NCI-H82 treated with DMSO at 0.1 percent for 48 hours (cell line): Measurements from ENCODE around the gene F7.

ENCODE experiments used
- DNase-seq: peaks from one replicate; lab custom pipeline; 2025; ENCODE audit not compliant: unreplicated experiment; lab: John Stamatoyannopoulos, UW

Gene F7

DNA sequence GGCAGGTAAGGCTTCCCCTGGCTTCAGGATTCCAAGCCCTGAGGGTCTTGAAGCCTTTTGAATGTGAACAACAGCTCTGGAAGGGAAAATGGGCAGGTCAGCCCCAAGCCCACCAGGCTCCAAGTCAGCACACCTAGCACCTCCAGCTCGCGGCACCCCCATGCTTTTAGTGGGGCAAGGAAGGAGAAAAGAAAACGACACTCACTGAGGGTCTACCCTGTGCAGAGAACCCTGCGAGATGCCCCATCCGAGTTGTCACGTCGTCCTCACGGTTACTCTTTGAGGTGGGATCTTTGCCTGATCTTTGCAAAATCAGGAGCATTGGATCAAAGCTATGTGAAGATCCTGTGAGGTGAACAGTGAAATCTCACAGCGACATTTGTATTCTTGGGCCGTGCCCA, 11.3 kb downstream of the F7 start:
- DNase-seq, result no peak

DNA sequence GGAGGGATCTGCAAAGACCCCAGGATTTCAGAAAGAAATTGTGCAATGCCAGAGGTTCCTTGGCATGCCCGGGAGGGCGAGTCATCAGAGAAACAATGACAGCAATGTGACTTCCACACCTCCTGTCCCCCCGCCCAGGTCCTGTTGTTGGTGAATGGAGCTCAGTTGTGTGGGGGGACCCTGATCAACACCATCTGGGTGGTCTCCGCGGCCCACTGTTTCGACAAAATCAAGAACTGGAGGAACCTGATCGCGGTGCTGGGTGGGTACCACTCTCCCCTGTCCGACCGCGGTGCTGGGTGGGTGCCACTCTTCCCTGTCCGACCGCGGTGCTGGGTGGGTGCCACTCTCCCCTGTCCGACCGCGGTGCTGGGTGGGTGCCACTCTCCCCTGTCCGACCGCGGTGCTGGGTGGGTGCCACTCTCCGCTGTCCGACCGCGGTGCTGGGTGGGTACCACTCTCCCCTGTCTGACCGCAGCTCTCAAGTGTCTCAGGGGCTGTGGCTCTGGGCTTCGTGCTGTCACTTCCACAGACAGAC, 11.8 kb downstream of the F7 start:
- DNase-seq, result no peak

DNA sequence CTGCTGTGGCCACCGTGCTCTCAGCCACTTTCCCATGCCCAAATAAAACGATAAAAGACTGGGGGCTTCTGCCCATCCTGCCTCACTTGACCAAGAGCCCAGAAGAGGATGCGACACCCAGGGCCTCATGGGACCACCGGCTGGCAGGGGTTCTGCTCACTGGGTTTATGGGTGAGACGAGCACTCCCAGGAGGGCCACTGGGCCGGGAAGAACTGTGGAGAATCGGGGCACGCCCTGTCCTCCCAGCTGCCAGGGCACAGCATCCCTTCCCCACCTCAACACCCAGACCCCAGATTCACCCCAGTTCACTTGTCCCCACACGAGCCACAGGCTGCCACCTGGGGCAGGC, 12.3 kb downstream of the F7 start:
- DNase-seq, result no peak

DNA sequence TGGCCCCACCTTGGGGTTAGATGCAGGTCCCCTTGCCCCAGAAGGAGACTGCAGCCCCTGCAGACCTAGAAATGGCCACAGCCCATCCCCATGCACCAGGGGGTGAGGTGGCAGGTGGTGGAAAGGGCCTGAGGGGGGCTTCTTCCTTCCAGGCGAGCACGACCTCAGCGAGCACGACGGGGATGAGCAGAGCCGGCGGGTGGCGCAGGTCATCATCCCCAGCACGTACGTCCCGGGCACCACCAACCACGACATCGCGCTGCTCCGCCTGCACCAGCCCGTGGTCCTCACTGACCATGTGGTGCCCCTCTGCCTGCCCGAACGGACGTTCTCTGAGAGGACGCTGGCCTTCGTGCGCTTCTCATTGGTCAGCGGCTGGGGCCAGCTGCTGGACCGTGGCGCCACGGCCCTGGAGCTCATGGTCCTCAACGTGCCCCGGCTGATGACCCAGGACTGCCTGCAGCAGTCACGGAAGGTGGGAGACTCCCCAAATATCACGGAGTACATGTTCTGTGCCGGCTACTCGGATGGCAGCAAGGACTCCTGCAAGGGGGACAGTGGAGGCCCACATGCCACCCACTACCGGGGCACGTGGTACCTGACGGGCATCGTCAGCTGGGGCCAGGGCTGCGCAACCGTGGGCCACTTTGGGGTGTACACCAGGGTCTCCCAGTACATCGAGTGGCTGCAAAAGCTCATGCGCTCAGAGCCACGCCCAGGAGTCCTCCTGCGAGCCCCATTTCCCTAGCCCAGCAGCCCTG, 12.8 kb downstream of the F7 start:
- DNase-seq, result no peak

DNA sequence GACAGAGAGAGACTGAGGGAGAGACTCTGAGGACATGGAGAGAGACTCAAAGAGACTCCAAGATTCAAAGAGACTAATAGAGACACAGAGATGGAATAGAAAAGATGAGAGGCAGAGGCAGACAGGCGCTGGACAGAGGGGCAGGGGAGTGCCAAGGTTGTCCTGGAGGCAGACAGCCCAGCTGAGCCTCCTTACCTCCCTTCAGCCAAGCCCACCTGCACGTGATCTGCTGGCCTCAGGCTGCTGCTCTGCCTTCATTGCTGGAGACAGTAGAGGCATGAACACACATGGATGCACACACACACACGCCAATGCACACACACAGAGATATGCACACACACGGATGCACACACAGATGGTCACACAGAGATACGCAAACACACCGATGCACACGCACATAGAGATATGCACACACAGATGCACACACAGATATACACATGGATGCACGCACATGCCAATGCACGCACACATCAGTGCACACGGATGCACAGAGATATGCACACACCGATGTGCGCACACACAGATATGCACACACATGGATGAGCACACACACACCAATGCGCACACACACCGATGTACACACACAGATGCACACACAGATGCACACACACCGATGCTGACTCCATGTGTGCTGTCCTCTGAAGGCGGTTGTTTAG, 13.7 kb downstream of the F7 start:
- DNase-seq, result no peak

DNA sequence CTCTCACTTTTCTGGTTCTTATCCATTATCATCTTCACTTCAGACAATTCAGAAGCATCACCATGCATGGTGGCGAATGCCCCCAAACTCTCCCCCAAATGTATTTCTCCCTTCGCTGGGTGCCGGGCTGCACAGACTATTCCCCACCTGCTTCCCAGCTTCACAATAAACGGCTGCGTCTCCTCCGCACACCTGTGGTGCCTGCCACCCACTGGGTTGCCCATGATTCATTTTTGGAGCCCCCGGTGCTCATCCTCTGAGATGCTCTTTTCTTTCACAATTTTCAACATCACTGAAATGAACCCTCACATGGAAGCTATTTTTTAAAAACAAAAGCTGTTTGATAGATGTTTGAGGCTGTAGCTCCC, 14.2 kb downstream of the F7 start:
- no peak for DNase-seq

DNA sequence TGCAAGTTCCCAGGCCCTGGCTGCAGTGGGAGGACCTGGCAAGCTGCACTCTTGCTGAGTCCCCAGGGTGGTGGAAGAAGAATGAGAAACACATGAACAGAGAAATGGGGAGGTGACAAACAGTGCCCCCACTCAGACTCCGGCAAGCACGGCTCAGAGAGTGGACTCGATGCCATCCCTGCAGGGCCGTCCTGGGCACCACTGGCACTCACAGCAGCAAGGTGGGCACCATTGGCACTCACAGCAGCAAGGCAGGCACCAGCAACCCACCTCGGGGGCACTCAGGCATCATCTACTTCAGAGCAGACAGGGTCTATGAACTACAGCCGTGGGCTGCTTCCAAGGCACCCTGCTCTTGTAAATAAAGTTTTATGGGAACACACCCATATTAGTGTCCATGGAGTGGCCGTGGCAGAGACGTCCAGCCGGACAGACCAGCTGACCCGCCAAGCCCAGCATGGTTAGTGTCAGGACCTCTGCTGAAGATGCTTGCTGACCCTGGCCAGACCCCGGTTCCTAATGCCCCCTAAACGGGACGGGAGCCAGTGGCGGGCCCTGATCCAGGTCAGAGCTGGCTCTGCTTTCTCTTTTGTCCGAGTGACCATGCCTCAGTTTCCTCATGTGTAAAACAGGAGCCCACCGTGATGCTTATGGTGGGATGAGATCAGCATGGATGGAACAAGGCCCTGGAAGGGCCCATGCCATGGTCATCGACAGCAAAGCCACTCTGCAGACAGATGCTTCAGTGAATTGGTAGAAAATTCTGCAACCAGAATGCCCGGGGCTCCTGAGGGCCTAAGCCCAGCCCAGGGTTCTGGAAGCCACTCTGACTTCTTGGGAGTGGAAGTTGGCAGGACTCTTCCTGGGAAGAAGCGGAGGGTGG, 14.9 kb downstream of the F7 start:
- no peak for DNase-seq

DNA sequence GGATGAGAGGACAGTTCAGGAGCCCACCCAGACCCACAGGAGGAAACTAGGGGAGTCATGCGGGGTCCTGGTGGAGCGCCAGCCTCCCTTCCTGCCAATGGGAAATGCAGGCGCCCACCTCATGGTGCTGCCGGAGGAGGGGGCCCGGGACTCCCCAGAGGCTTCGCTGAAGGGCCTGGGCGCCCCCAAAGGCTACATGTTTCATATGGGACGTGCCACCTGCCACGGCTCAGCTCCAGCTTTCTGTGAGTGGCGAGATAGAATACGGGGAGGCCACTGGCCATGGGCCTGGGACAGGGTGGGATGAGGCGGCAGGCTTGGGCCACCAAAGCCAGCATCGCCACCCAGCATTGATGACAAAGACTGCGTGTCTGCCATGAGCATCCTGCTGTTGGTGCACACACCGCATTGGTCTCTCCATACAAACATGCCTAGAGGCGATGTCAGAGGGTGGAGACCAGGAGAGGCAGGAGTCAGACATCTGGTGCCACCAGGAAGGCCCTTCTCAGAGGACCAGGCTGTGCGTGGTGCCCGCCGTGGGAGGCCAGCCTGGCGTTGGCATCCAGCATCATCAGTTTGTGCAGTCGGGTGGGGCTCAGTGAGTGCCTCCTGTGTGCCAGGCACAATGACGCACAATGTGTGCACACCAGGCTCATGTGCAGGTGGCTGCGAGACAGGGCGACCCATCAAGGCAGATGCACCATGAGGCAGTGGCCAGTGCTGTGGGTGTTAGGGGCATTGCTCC, 15.8 kb downstream of the F7 start:
- no peak for DNase-seq

DNA sequence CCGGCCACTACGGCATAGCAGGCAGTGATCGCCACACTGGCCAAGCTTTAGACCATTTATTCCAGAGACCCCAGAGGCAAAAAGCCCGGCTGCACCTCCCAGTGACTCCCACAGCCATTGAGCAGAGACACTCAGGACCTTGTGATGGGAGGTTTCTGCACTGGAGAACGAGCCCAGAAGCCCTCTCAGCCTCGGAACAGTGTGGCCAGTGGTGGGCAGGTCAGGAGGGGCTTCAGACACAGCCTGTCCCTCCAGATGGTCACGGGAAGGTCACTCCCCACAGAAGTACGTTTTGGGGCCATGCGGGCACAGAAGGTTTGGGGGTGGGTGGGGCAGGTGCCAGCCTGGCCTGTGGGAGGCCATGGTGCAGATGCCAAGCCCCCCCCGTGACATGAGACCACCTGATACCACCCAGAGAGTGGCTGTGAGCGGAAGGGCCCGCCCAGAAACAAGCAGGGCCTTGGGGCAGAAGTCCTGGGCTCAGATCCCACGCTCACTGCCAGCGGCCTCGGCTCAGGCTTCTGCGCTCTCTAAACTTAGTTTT, 16.4 kb downstream of the F7 start:
- no peak for DNase-seq

DNA sequence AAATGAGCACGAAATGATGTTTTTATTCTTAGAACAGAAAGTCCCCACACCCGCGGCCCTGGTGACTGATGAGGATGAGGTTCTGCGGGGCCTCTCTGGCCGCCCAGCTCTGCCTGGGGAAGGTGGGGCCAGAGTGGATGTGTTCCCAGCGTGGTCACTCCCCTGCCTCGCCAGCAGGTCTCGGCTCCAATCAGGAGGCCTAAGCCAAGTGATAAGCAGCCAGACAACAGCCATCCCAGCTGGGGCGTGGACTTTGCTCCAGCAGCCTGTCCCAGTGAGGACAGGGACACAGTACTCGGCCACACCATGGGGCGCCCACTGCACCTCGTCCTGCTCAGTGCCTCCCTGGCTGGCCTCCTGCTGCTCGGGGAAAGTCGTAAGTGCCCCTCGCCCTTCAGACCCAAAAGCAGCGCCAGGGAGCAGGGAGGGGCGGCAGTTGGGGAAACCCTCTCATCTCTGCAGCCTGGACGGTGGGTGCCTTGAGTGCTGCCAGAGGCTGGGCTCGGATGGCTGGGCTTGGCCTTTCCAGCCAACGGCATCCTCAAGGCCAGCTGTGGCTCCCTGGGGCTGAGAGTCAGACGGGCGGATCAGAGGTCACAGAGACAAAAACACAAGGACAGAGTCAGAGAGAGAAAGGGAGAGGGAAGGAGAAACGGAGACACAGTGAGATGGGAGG, 17.1 kb downstream of the F7 start, which contains the start of gene F10:
Gene F10, plus strand, starts transcription at position 250 of the 676 bp plus-strand sequence. Its CDS starts 57 bp downstream, at position 307.
- no peak for DNase-seq

DNA sequence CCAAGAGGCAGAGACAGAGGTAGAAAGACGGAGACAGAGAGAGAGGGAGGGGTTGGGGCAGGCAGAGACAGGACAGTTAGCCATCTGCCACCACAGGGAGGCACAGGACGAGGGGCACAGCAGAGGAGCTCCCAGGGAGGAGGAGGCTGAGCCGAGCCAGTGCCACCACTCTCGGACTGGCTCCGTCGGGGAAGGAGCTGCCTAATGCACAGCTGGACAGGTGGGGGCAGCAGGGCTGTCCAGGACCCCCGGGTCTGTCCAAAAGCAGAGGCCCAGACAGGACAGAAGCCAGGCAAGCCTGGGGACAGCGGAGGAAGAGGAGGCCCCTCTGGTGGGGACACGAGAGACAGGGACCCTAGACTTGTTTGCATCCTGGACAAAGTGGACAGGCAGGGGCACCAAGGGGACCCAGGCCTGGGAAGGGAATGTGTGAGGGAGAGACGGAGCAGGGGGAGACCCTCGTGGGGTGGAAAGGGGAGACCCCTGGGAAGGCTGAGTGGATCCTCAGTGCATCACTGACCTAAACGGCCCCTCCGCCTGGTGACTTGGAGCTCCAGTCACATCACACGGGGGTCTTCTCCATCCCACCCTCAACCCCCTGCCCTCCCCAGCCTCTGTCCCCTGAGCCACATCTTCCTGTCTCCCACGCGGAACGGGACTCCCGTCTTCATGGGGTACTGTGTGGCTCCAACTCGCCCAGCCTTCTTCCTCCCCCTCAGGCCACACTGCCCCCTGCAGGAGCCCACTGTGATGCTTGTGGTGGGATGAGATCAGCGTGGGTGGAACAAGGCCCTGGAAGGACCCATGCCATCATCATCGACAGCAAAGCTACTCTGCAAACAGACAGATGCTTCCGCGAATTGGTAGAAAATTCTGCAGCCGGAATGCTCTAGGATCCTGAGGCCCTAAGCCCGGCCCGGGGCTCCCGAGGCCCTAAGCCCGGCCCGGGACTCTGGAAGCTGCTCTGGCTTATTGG, 17.9 kb downstream of the F7 start:
- no peak for DNase-seq

DNA sequence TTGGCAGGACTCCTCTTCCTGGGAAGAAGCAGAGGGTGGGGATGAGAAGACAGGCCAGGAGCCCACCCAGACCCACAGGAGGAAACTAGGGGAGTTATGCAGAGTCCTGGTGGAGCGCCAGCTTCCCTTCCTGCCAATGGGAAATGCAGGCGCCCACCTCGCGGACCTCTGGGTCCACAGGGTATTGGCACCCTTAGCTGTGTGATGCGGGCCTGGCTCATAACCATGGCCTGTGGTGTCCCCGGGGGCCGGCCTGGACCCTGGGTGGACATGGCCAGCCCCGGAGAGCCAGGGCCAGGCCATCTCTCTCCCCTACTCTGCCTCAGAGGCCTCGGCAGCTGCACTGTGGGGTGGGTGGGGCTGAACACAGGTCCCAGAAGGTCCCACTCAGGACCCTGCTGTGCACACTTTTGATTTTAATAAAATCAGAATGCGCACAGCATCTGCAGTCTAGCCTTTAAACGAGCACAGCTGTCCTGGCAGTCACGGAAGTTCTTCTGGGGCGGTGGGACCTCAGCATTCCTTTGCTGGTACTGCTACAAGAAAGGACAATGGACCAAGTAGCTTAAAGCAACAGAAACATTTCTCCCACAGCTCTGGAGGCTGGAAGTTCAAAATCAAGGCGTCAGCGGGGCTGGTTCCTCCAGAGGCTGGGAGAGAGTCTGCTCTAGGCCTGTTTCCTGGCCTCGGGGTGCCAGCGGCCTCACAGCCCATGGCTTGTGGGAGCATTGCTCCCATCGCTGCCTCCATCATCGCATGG, 18.8 kb downstream of the F7 start:
- no peak for DNase-seq

DNA sequence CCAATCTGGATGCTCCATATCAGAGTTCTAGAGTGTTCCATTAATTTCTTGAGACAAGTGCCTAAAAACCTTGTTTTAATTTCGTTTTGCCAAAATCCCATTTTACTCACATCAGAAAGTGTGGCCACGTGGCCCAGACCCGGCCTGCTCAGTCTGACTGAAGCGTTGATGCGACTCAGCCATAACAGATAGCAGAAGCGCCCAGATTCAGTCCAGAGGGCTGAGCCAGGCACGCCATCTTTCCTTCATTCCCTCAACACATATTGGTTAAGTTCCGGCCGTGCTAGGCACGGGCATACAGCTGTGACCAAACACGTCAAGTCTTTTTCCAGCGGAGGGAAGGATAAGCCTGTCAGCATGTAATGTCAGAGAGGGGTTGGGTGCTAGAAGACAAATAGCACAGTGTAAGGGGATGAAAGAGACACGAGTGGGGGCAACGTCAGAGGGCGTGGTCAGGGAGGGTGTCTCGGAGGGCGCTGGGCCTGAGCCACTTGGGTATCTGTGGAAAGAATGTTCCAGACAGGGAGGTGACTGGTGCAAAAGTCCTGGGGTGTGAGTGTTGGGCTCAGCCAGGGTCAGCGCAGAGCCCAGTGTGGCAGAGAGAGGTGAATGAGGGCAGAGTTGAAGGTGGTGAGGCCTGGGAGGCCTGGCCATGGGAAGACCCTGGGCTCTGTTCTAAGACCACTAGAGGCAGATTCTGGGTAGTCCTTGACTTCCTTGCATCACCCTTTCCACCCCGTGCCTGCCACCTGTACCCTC, 20.1 kb downstream of the F7 start:
- no peak for DNase-seq

DNA sequence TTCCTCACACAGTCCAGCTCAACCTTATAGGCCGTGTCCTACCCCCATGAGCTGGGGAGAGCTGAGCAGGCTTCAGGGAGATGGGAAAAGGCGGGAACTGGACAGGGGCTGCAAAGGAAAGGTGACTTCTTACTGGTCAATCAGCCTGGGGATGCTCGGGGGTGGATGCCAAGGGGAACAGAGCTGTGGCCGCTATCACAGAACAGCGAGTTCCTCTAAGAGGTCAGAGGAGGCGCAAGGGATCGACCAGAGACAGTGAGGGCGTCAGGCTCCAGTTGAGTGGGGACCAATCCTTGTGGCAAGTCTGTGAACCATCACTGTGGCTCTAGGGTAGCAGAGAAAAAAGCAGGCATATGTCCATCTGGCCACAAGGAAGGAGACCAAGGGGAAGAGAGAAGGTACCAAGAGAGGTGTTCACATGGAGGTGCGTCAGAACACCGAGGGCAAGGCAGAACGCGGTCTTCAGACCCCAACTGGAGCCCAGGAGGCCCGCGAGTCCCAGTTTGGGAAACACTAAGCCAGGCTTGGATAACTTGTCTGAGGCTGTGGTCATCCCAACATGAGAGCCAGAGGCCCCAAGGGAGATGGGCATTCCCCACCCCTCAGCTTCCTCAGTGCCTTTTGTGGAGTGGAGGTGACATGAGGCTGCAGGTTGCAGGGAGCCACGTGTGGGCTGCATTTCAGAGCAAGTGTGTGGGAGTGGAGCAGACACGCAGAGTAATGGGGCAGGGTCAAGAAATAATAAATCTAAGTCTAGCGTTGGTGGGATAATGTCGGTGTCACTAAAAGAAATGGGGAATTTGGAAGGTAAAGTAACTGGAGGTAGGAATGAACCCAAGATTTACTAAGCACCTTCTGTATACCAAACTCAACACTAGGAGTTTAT, 20.9 kb downstream of the F7 start:
- no peak for DNase-seq

DNA sequence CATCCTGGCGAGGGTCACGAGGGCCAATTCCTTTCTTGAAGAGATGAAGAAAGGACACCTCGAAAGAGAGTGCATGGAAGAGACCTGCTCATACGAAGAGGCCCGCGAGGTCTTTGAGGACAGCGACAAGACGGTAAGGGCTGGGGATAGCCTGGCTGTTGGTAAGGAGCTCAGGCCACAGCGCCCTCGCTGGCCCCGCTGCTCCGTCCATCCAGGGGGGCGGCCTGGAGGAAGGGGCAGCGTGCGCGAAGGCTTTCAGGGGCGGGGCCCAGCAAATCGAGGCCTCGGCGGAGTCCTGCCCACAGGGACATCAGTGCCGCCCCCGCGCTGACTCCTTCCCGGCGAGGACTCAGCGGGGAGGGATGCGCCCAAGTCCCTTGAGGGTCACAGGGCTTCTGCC, 23.9 kb downstream of the F7 start:
- DNase-seq, result no peak

DNA sequence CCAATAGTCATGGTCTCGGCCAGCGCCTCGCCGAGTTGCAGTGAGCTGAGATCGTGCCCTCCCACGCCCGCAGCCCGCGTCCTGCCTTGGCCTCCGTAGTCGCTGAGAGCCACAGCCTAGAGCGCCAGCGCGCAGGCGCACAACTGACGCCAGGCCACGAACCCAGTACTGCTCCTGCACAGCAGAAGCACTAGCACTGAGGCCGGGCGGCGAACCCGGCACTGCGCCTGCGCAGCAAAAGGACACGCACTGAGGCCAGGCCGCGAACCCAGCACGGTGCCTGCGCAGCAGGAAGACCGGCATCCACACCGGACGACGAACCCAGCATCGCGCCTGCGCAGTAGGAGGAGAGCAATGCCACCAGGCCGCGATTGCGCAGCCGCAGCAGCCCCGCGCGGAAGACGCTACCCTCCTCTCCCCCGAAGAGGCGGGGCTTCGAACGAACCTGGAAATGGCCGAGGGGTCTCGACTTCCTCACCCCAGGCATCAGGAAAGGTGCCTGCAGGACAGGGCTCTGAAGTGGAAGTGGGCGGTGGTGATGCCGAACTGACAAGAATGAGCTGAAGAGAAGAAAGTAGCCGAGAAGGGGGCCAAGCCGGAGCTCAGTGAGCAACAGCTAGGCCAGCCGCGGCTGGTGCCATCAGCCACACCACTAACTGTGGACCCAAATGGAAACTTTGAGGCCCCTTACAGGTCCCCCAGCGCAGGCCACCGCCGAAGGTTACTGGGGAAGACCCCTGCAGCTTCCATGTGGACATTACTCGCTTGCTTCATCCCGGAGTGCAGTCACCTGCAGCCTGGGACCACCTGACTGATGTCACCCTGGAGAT, 24.5 kb downstream of the F7 start:
- no peak for DNase-seq
